Measurements from ENCODE around the gene RCL1.

Gene RCL1

GRCh38 chr9:4860383-4860782 is 67.6 kb downstream of the RCL1 start:
- in situ Hi-C loops (cut with HindIII; ENCODE audit: low pct_ligation_motif_present, low pct_unique_long_range_greater_than_20kb, low sequenced_read_pairs), result no loop called here
- DNase-seq, result no peak

GRCh38 chr9:4861145-4861544 is 68.4 kb downstream of the RCL1 start:
- no peak for DNase-seq
- in situ Hi-C loops (cut with HindIII; ENCODE audit: low pct_ligation_motif_present, low pct_unique_long_range_greater_than_20kb, low sequenced_read_pairs), result no loop called here

GRCh38 chr9:4861736-4862451 is 69.2 kb downstream of the RCL1 start:
- in situ Hi-C loops (cut with HindIII; ENCODE audit: low pct_ligation_motif_present, low pct_unique_long_range_greater_than_20kb, low sequenced_read_pairs), result no loop called here
- DNase-seq, result no peak

- in situ Hi-C loops (cut with HindIII; ENCODE audit: low pct_ligation_motif_present, low pct_unique_long_range_greater_than_20kb, low sequenced_read_pairs), result no loop called here
- no peak for DNase-seq
Observed at GRCh38 chr9:4862506-4863250, 69.9 kb downstream of the RCL1 start.

GRCh38 chr9:4864234-4864661 is 71.5 kb downstream of the RCL1 start:
- in situ Hi-C loops (cut with HindIII; ENCODE audit: low pct_ligation_motif_present, low pct_unique_long_range_greater_than_20kb, low sequenced_read_pairs), result no loop called here
- DNase-seq, result no peak

GRCh38 chr9:4864698-4865097 is 72.0 kb downstream of the RCL1 start:
- in situ Hi-C loops (cut with HindIII; ENCODE audit: low pct_ligation_motif_present, low pct_unique_long_range_greater_than_20kb, low sequenced_read_pairs), result no loop called here
- DNase-seq, result no peak

- in situ Hi-C loops (cut with HindIII; ENCODE audit: low pct_ligation_motif_present, low pct_unique_long_range_greater_than_20kb, low sequenced_read_pairs), result no loop called here
- DNase-seq, result no peak
Observed at GRCh38 chr9:4865681-4866080, 72.9 kb downstream of the RCL1 start.

- no peak for DNase-seq
- in situ Hi-C loops (cut with HindIII; ENCODE audit: low pct_ligation_motif_present, low pct_unique_long_range_greater_than_20kb, low sequenced_read_pairs), result no loop called here
Observed at GRCh38 chr9:4866239-4866969, 73.7 kb downstream of the RCL1 start.

- in situ Hi-C loops (cut with HindIII; ENCODE audit: low pct_ligation_motif_present, low pct_unique_long_range_greater_than_20kb, low sequenced_read_pairs), result no loop called here
- DNase-seq, result no peak
Observed at GRCh38 chr9:4873066-4873465, 80.3 kb downstream of the RCL1 start.

GRCh38 chr9:4875559-4875958 is 82.8 kb downstream of the RCL1 start:
- no peak for DNase-seq
- in situ Hi-C loops (cut with HindIII; ENCODE audit: low pct_ligation_motif_present, low pct_unique_long_range_greater_than_20kb, low sequenced_read_pairs), result no loop called here

GRCh38 chr9:4879115-4879558 is 86.4 kb downstream of the RCL1 start:
- DNase-seq, result no peak

GRCh38 chr9:4883326-4883873 is 90.7 kb downstream of the RCL1 start:
- in situ Hi-C loops (cut with HindIII; ENCODE audit: low pct_ligation_motif_present, low pct_unique_long_range_greater_than_20kb, low sequenced_read_pairs), result no loop called here
- no peak for DNase-seq

More at GRCh38 chr9:4879115-4879558, 86.4 kb downstream of the RCL1 start:
- in situ Hi-C loops (cut with HindIII; ENCODE audit: low pct_ligation_motif_present, low pct_unique_long_range_greater_than_20kb, low sequenced_read_pairs), result no loop called here

- peak; percentile 79 for DNase-seq
- in situ Hi-C loops (cut with HindIII; ENCODE audit: low pct_ligation_motif_present, low pct_unique_long_range_greater_than_20kb, low sequenced_read_pairs), result no loop called here
Observed at GRCh38 chr9:4886698-4887097, 94.0 kb downstream of the RCL1 start.

- DNase-seq, result peak; percentile 9
- in situ Hi-C loops (cut with HindIII; ENCODE audit: low pct_ligation_motif_present, low pct_unique_long_range_greater_than_20kb, low sequenced_read_pairs), result no loop called here
Observed at GRCh38 chr9:4887556-4887955, 94.8 kb downstream of the RCL1 start.

- DNase-seq, result no peak
- in situ Hi-C loops (cut with HindIII; ENCODE audit: low pct_ligation_motif_present, low pct_unique_long_range_greater_than_20kb, low sequenced_read_pairs), result no loop called here
Observed at GRCh38 chr9:4890242-4890641, 97.5 kb downstream of the RCL1 start.

- in situ Hi-C loops (cut with HindIII; ENCODE audit: low pct_ligation_motif_present, low pct_unique_long_range_greater_than_20kb, low sequenced_read_pairs), result no loop called here
- DNase-seq, result no peak
Observed at GRCh38 chr9:4890929-4891328, 98.2 kb downstream of the RCL1 start.

- DNase-seq, result no peak
- in situ Hi-C loops (cut with HindIII; ENCODE audit: low pct_ligation_motif_present, low pct_unique_long_range_greater_than_20kb, low sequenced_read_pairs), result no loop called here
Observed at GRCh38 chr9:4891674-4892073, 98.9 kb downstream of the RCL1 start.

- in situ Hi-C loops (cut with HindIII; ENCODE audit: low pct_ligation_motif_present, low pct_unique_long_range_greater_than_20kb, low sequenced_read_pairs), result no loop called here
- DNase-seq, result no peak
Observed at GRCh38 chr9:4892501-4893194, 99.9 kb downstream of the RCL1 start.

- in situ Hi-C loops (cut with HindIII; ENCODE audit: low pct_ligation_motif_present, low pct_unique_long_range_greater_than_20kb, low sequenced_read_pairs), result no loop called here
- no peak for DNase-seq
Observed at GRCh38 chr9:4894076-4894475, 101.3 kb downstream of the RCL1 start.
